ENCODE measurements around the gene GPC5. TPM values are rescaled to one million over a fixed set of nuclear protein-coding genes. Genes with fewer than 3 reads are reported as not detected.

Gene GPC5
- total and polyA plus RNA-seq, 2 of the 8 experiments (the other 6 are each of a cell fraction or from before 2014, with no cell fraction given): 0.20 to 0.39 TPM

- TF ChIP-seq YY1 (IDR thresholded peaks at IDR 0.05; ENCODE audit: low read depth, low read length) (no peak), RBBP5 (IDR thresholded peaks at IDR 0.05; ENCODE audit: borderline replicate concordance, low read depth, low read length) (no peak), KDM5A (IDR thresholded peaks at IDR 0.05; ENCODE audit: low read length) (no peak)
Observed at GRCh38 chr13:91729859-91730258, 331.4 kb downstream of the GPC5 start (continued).

Data from H1 (cell line).